Uterus (tissue), 4 donors: ENCODE results near the gene UGT1A8. TPM values are rescaled to one million over a fixed set of nuclear protein-coding genes. Genes with fewer than 3 reads are reported as not detected.
"Not testable (repeated sequence)": the region's sequence is repeated elsewhere in the genome, so short reads cannot be mapped to it uniquely, and the experiment has no call there.

Source experiments
- DNase-seq, 2 donors: peaks; one replicate each; pipeline ENCODE4 v3.0.0-alpha.2; 2019 to 2020
- H3K27ac ChIP-seq, 2 donors: fragments of 200-600 bp; sonication (generic); 1 replicate in 1 of 2; 2 replicates in 1 of 2; pipeline ENCODE4 v1.5.1; 2016 to 2018
- H3K27me3 ChIP-seq, 2 donors: fragments of 200-600 bp; sonication (generic); one replicate each; pipeline ENCODE4 v1.5.1; 2018 to 2019; ENCODE audit warnings: control low read depth in 1 of 2
- H3K36me3 ChIP-seq, 2 donors: fragments of 200-600 bp; sonication (generic); one replicate each; pipeline ENCODE4 v1.5.1; 2019; ENCODE audit warnings: control low read depth in 1 of 2
- H3K4me1 ChIP-seq, 2 donors: fragments of 200-600 bp; sonication (generic); one replicate each; pipeline ENCODE4 v1.5.1; 2018 to 2019; ENCODE audit warnings: control low read depth in 1 of 2
- H3K4me3 ChIP-seq, 2 donors: fragments of 200-600 bp; sonication (generic); 1 replicate in 1 of 2; 2 replicates in 1 of 2; pipeline ENCODE4 v1.5.1; 2018 to 2019; ENCODE audit warnings: mild to moderate bottlenecking in 1 of 2
- H3K9me3 ChIP-seq, 2 donors: fragments of 200-600 bp; sonication (generic); one replicate each; pipeline ENCODE4 v1.5.1; 2019; ENCODE audit warnings: control low read depth in 1 of 2
- CTCF ChIP-seq, 4 experiments: fragments of 200-600 bp in 2 of 4; fragments of 450-650 bp in 2 of 4; sonication (generic) in 2 of 4; IDR thresholded peaks; one replicate each; pipeline ENCODE4 v1.5.1; 2016 to 2019; ENCODE audit warnings: antibody characterized with exemption in 4 of 4, mild to moderate bottlenecking in 2 of 4, moderate library complexity in 1 of 4
- POLR2A ChIP-seq, 2 donors: fragments of 450-650 bp; IDR thresholded peaks; one replicate each; pipeline ENCODE4 v1.6.1; 2016; ENCODE audit warnings: antibody characterized with exemption in 2 of 2, mild to moderate bottlenecking in 1 of 2, moderate library complexity in 1 of 2
- intact Hi-C: fragments of 100-400 bp; cut with DNase I; formaldehyde crosslinking; loops from one replicate; pipeline ENCODE4 v1.15.1; 2023; ENCODE audit warnings: low total_unique reads
- total RNA-seq, 4 donors: library from RNA; depleted of rRNA in 3 of 4; stranded (reverse); fragments of >200 nt in 3 of 4; gene quantifications; one replicate each; pipeline versions ENCODE4 v1.1.0 to v1.2.4, GENCODE V29; 2014 to 2023
- donor health status: DM: yes; HTN: yes; CAD: no.

UGT1A8 gene
- total RNA-seq, 4 donors from 2014 or later, result not detected

DNA sequence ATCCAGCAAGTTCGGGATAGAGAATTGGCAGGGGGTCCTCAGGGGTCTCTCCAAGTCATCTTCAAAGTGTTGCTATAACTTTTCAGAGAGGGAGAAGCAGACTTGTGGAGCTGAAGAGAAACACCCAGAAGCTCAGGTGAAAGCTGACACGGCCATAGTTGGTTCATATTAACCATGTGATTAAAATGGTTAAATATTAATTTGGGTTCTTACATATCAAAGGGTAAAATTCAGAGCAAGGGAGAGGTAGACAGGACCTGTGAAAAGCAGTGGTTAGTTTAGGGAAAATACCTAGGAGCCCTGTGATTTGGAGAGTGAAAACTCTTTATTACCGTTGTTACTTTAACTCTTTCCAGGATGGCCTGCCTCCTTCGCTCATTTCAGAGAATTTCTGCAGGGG is 75.2 kb downstream of the UGT1A8 start, which contains the start of gene UGT1A6:
UGT1A6 (plus strand) TSS at position 243 of the 400 bp plus-strand sequence; CDS start at position 358, 115 bp downstream.
- Histone ChIP-seq H3K36me3 (no peaks in the 10 kb centered on the region), H3K4me3 (no peak within 1 kb of the TSS), H3K27ac (no peak within 1 kb of the TSS), H3K9me3 (no peaks in the 10 kb centered on the region), H3K4me1 (no peaks in the 10 kb centered on the region), H3K27me3 (no peaks in the 10 kb centered on the region)
- TF ChIP-seq POLR2A (IDR thresholded peaks at IDR 0.05), result no peak
- TF ChIP-seq CTCF (IDR thresholded peaks at IDR 0.05), result no peak
- intact Hi-C loops, result no loop called here
- DNase-seq, result no peak

GRCh38 chr2:233693963-233694362 is 76.5 kb downstream of the UGT1A8 start:
- Histone ChIP-seq H3K36me3 (no peaks in the 10 kb centered on the region), H3K27me3 (no peaks in the 10 kb centered on the region), H3K4me1 (no peaks in the 10 kb centered on the region), H3K9me3 (no peaks in the 10 kb centered on the region), H3K4me3 (no peak overlapping the region), H3K27ac (no peak overlapping the region)
- TF ChIP-seq POLR2A (IDR thresholded peaks at IDR 0.05) (no peak), CTCF (IDR thresholded peaks at IDR 0.05) (no peak)
- no peak for DNase-seq
- intact Hi-C loops, result no loop called here

- Histone ChIP-seq H3K27ac (no peak overlapping the region), H3K9me3 (no peaks in the 10 kb centered on the region), H3K4me3 (no peak overlapping the region), H3K4me1 (no peaks in the 10 kb centered on the region), H3K27me3 (no peaks in the 10 kb centered on the region), H3K36me3 (no peaks in the 10 kb centered on the region)
- DNase-seq, result no peak
- intact Hi-C loops, result no loop called here
- no peak for TF ChIP-seq POLR2A (IDR thresholded peaks at IDR 0.05)
- TF ChIP-seq CTCF (IDR thresholded peaks at IDR 0.05), result no peak
These were observed 81.3 kb downstream of the UGT1A8 start for GRCh38 chr2:233698740-233699139.

GRCh38 chr2:233699424-233700027 is 82.1 kb downstream of the UGT1A8 start:
- Histone ChIP-seq H3K36me3 (no peaks in the 10 kb centered on the region), H3K4me3 (no peak overlapping the region), H3K27ac (no peak overlapping the region), H3K9me3 (no peaks in the 10 kb centered on the region), H3K4me1 (no peaks in the 10 kb centered on the region), H3K27me3 (no peaks in the 10 kb centered on the region)
- intact Hi-C loops, result no loop called here
- no peak for DNase-seq
- TF ChIP-seq CTCF (IDR thresholded peaks at IDR 0.05) (no peak), POLR2A (IDR thresholded peaks at IDR 0.05) (no peak)

- Histone ChIP-seq H3K36me3 (no peaks in the 10 kb centered on the region), H3K4me1 (no peaks in the 10 kb centered on the region), H3K4me3 (no peak overlapping the region), H3K9me3 (no peaks in the 10 kb centered on the region), H3K27ac (no peak overlapping the region), H3K27me3 (no peaks in the 10 kb centered on the region)
- intact Hi-C loops, result no loop called here
- DNase-seq, result no peak
- TF ChIP-seq CTCF (IDR thresholded peaks at IDR 0.05) (no peak), POLR2A (IDR thresholded peaks at IDR 0.05) (no peak)
These were observed 82.7 kb downstream of the UGT1A8 start for GRCh38 chr2:233700028-233700635.

DNA sequence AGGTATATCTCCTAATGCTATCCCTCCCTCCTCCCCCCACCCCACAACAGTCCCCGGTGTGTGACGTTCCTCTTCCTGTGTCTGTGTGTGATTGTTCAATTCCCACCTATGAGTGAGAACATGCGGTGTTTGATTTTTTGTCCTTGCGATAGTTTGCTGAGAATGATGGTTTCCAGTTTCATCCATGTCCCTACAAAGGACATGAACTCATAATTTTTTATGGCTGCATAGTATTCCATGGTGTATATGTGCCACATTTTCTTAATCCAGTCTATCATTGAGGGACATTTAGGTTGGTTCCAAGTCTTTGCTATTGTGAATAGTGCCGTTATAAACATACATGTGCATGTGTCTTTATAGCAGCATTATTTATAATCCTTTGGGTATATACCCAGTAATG is 83.4 kb downstream of the UGT1A8 start:
- H3K4me3 ChIP-seq, intact Hi-C loops, H3K27ac ChIP-seq, H3K36me3 ChIP-seq, H3K27me3 ChIP-seq, H3K9me3 ChIP-seq, DNase-seq, H3K4me1 ChIP-seq: not testable (repeated sequence)
